ENCODE results near the gene RSPH6A.
"Not testable (repeated sequence)": the region's sequence is repeated elsewhere in the genome, so short reads cannot be mapped to it uniquely, and the experiment has no call there.

The RSPH6A gene

DNA sequence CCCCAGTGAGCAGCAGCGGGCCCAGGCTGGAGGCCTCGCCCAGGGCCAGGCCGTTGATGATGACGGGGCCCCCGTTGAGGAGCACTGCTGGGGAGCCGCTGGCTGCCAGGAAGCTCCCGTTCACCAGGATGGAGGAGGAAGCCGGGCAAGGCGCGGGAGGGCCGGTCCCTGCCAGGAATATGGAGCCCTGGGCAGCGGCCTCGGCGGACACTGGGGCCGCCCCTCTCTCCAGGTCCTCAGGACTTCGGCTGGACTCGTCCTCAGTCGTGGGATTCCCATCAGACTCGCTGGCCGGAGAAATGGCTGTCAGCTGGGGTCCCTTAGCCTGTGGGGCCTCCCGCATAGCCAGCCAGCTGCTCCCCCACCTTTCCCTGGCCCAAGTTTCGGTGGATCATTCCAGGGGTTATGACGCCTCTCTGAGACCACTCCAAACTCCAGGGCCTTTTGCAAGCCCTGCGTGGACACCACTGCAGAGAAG, 48.2 kb downstream of the RSPH6A start:
- DNase-seq (ENCODE audit: low read depth in 1 of 2, low spot score in 1 of 2) = no peak

DNA sequence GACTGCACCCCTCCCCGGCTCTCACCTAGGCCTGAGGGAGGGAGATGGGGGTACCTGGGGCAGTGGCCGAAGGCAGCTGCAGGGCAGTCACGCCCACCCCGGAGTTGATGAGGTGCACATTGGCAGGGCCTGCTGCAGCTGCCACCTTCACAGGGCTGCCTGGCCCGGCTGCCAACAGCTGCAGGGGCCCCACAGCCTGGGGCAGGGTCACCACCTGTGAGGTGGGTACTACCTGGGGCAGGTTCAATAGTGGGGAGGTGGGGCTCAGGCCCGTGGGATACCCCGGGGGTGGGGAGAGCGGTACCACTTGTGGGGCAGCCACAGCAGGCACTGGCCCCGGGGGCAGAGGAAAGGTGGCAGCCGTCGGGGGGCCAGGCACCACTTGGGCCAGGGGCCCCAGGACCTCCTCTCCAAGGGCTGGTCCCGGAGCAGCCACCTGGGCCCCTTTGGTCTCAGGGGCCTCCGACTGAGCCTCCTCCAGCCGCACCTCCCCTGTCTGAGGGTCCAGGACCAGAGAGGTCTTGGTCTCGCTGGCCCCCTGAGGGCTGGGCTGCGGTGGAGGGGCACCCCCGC, 48.7 kb downstream of the RSPH6A start:
- no peak for DNase-seq (ENCODE audit: low read depth in 1 of 2, low spot score in 1 of 2)

DNA sequence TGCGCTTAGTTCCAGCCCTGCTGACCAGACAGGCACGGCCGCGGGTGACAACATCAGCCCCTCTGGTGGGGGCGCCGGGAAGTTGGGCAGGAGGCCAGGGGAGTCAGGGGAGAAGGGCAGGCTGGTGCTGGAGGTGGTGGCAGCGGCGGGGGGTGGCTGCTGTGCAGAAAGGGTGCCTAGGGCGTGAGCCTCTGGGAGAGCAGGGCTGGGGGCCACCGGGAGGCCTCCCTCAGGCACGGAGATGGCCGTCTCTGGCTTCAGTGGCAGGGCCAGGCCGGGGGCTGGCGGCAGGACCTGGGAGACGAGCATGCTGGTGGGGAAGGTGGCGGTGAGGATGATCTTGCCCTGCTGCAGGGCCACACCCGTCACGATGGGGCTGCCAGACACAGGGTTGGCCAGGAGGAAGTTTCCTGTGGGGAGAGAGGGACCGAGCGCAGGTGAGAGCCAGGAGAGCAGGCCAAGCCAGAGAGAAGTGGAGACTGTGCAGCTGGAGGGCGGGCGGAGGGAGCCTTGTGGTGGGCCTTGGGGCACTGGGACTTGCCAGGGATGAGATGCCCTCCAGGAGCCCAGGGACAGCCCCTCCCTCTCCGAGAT, 49.3 kb downstream of the RSPH6A start:
- DNase-seq (ENCODE audit: low read depth in 1 of 2, low spot score in 1 of 2) = no peak

DNA sequence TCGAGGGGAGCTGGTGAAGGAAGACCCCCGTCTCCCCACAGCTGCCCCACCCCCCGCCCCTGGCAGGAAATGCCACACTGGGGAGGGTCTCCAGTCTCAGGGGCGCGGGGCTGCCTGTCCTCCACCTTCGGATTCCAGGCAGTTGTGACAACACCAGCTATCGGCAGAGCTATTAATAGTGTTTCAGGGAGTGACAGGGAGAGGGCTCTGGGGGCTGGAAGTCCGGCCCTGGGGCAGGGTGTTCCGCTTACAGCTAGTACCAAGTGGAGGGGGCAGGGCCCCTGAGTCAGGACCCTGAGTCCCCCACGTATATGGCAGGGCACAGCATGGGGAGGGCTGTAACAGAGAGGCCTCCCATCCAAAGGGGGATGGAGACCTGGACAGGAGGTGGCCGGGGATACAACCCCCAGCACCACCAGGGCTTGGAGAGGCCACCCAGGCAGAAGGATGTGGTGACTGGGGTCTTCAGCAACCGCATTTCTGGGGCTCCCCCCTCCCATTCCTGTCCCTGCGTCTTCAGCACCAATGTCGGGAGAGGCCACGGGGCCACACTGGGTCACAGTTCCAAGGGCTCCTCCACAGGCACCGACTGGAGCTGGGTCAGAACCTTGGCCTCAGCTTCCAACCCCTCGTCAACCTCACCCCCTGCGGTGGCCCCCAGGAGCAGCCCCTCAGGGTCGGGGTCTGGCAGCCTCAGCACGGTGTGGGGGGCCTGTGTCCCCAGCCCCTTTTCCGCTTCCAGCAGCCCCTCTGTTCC, 50.0 kb downstream of the RSPH6A start:
- DNase-seq (ENCODE audit: low read depth in 1 of 2, low spot score in 1 of 2) = no peak

DNA sequence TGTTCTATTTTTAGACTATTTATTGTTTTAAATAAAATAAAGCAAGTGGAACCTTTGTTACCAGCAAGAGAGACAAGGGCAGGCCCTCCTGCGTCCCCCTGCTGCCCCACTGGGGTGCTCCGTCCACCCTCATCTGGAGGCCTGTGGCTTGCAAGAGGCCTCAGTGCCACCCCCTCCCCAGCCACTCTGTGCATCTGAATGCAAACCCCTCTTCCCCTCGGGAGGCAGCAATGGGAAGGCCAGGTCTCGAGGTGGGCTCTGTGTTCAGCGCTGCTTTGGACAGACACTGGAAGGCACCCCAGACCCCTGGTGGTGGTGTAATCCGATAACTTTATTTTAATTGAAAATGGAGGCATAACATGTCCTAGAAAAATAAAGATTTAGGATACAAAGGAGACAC, 50.6 kb downstream of the RSPH6A start:
- DNase-seq (ENCODE audit: low read depth in 1 of 2, low spot score in 1 of 2) = no peak

DNA sequence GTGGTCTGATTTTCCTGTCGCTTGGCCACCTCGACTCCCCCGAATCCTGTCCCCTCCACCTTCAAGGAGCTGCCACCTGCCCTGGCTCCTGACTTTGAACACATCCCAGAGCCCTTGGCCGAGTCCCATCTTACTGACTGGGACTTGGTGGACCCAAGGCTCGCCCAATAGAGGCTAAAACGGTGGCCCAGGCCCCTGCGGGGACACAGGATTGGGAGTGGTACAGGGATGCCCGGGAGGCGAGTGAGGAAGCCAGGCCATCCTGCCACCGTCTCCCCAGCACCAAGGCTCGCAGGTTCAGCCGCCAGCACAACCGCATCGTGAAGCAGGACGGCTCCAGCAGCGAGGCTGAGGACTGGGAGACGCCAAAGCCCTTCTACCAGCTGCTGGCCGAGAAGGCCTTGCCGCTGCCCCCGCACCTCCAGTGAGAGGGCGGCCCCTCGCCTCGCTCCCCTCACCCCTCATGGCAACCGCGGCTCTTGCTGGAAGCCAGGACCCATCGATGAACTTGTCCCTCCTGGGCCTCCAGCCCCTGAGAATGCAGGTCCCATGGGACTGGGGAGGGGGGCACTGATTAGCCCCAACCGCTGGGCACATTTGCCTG, 51.3 kb downstream of the RSPH6A start:
- no peak for DNase-seq (ENCODE audit: low read depth in 1 of 2, low spot score in 1 of 2)

DNA sequence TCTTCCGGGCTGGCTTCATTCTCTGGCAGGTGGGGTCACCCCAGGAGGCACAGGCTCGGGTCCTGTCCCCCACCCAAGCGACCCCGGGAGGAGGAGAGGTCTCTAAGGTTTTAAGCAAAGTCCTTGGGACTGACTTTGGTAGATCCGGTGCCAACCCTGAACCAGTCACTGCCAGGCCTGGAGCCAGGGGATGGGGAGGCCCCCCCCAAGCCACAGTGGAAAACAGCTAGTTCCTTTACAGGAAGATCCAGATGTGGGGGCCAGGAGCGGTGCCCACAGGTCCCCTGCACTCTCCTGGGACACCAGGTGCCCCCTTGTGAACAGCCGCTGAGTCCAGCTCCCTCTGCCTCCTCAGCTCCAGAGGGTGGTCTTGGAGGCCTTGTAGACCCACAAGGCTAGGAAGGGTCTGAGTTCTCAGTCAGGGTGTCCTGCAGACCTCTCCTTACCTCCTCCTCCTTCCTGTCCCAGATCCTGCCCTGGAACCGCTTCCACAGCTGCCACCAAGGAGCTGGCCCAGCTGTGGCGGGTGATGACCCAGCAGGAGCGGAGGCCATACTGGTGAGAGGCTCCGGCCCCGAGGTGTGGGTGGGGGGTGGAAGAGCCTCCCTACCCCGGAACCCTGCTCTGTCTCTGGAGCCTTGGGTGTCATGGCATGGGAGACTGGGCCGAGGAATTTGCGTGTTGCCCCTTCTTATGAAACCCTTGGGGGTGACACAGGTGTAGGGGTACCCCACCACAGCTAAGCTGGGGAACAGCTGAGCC, 52.1 kb downstream of the RSPH6A start:
- DNase-seq (ENCODE audit: low read depth in 1 of 2, low spot score in 1 of 2) = no peak

DNA sequence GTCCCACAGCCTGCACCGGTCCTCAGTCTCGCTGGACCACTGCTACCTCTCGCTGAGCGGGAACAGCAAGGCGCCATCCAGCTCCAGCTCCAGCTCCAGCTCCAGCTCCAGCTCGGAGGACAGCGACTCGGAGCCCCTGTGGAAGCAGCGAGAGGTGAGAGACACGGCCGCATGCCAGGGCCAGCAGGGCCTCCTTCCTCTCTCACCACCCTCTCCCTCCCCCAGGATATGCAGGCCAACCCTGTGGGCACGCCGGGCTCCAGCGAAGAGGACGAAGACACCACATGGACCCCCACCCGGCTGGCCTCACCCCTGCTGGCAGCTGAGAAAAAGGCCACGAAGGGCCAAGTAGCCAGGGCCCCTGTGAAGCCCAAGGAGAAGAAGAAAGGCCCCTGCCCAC, 53.4 kb downstream of the RSPH6A start:
- no peak for DNase-seq (ENCODE audit: low read depth in 1 of 2, low spot score in 1 of 2)

DNA sequence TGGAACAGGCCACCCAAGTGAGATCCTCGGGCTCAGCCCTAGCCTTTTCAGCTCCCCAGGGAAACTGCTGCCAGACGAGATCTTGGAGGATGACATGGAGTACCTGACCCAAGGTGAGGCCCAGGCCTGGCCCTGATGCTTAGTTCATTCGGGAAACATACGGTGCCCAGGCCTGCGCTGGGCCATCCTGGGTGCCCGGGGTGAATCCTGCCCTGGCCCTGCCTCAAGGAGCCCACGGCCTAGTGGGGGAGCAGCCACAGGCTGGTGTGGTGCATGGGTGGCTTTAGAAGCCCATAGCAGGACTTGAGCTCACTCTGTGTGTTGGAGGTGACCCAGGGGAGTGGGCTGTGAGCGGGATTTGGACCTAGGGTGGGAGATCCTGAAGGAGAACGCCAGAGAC, 56.2 kb downstream of the RSPH6A start:
- DNase-seq (ENCODE audit: low read depth in 1 of 2, low spot score in 1 of 2) = no peak

DNA sequence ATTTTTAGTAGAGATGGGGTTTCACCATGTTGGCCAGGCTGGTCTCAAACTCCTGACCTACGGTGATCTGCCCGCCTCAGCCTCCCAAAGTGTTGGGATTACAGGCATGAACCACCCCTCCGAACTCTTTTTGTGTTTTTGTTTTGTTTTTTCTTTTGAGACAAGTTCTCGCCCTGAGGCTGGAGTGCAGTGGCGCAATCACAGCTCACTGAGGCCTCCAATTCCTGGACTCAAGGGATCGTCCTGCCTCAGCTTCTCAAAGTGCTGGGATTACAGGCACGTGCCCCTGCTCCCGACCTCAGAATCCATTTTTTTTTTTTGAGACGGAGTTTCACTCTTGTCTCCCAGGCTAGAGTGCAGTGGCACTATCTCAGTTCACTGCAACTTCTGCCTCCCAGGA, 57.4 kb downstream of the RSPH6A start:
- DNase-seq (ENCODE audit: low read depth in 1 of 2, low spot score in 1 of 2) = no peak

DNA sequence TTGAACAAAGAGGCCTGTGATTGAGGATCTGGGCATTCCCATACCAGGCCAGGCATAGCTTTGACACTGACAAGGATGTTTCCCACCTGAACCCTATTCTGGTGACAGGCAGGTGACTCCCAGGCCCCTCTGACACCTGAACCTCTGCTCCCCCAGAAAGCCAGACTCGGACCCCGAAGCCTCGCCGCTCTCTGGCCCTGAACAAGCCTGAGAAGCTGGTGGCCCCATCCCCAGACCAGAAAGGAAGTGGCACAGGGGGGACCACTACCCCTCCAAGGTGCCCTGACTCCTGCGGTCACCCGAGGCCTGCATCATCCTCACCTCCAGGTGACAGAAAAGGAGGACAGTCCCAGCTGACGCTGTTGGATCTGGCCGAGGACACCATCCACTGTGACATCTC, 60.8 kb downstream of the RSPH6A start:
- no peak for DNase-seq (ENCODE audit: low read depth in 1 of 2, low spot score in 1 of 2)

DNA sequence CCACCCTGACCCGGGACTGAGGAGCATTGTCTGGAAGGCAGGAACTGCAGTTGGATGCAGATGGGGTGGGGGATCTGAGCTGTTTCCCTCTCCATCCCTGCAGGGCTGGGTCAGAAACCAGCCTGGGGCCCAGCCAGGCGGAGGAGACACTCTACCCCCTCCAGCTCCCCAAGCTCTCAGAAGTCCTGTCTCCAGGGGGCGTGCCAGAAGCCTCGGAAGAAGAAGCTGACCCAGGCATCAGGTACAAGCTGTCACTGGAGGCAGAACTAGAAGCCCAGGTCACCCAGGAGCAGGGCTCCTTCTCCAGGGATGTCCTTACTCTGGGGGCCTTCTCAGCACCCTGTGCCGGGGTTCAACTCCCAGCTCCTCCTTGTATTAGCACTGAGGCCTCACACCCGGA, 61.6 kb downstream of the RSPH6A start:
- DNase-seq (ENCODE audit: low read depth in 1 of 2, low spot score in 1 of 2) = no peak

DNA sequence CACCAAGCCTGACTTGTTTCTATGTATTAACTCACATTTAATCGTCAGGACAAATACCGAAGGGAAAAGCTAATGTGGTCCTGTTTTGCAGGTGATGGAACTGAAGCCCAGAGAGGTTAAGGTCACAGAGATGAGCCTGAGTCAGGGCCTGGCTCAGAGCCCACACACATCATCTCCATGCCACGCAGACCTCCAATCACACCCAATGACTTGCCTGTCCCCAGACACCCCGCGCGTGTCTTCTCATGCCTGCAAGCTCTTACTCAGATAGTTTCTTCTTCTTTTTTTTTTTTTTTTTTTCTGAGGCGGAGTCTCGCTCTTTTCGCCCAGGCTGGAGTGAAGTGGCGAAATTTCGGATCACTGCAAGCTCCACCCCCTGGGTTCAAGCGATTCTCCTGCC, 62.5 kb downstream of the RSPH6A start:
- DNase-seq (ENCODE audit: low read depth in 1 of 2, low spot score in 1 of 2) = no peak

DNA sequence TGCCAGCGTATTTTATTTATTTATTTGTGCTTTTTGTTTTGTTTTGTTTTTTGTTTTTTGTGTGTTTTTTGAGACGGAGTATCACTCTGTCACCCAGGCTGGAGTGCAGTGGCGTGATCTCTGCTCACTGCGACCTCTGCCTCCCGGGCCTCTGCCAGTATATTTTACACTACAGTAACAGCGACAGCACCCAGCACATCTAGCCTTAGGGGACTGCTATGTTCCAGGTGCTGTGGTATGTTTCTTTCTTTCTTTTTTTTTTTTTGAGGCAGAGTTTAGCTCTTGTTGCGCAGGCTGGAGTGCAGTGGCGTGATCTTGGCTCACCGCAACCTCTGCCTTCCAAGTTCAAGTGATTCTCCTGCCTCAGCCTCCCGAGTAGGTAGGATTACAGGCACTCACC, 63.6 kb downstream of the RSPH6A start:
- not testable (repeated sequence) for DNase-seq (ENCODE audit: low read depth in 1 of 2, low spot score in 1 of 2)

DNA sequence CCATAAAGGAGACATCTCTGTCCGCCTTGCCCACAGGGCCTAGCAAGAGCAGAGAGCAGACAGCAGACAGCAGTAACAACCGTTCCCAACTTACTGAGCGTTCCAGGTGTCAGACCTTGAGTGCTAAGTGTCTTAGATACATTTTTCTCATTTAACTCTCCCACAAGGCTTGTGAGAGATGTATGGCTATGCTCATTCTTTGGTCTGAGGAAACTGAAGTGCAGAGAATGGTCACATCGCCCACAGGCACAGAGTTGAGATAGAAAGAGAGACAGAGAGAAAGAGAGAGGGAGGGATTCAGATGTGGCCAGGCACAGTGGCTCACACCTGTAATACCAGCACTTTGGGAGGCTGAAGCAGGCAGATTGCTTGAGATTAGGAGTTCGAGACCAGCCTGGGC, 67.6 kb downstream of the RSPH6A start:
- DNase-seq (ENCODE audit: low read depth in 1 of 2, low spot score in 1 of 2) = no peak

DNA sequence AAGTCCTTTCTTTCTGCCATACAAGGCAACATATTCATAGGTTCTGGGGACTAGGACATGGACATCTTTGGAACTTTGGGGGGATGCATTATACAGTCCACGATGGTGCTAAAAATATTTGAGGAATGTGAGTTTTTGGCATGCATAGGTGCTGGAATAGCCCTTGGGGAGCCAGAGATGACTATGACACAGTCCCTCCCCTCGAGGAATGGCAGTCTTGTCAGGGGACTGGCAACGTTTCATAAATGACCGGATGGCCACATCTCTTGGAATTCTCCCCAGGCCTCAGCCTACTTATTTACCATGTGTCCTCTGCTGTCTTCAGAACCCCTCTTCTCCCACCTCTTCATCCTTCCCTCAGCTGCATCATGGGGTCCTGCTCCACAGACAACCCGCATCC, 68.2 kb downstream of the RSPH6A start:
- no peak for DNase-seq (ENCODE audit: low read depth in 1 of 2, low spot score in 1 of 2)

All from activated CD4-positive, alpha-beta T cell treated with anti-CD3 and anti-CD28 coated beads, Interleukin-2, amount 50 U/mL, for 24 hours (primary cell).